HCT116 (cell line): ENCODE results near the gene PLCB2. TPM values are rescaled to one million over a fixed set of nuclear protein-coding genes. Genes with fewer than 3 reads are reported as not detected.

Experiments
- ATAC-seq: fragments of 200-7000 bp; cut with Tn5 transposase; 2 replicates; pipeline ENCODE4 v1.9.1; 2020; ENCODE audit warnings: mild to moderate bottlenecking, moderate library complexity
- BruUV-seq: library from RNA; stranded (reverse); fragments of 400-500 nt; replicated peaks from 2 replicates; lab custom pipeline; 2021; lab: Mats Ljungman, UMichigan
- CTCF ChIA-PET: fragments of 300-600 bp; sonication (Branson Sonifier 250); formaldehyde crosslinking; loops from one replicate; lab custom pipeline; 2021; ENCODE audit warnings: antibody characterized with exemption; lab: Charles Lee
- POLR2A ChIA-PET: fragments of 300-600, 350-600 bp; sonication (Branson Sonifier 250); formaldehyde crosslinking; loops from one replicate; lab custom pipeline; 2021; ENCODE audit warnings: antibody characterized with exemption; lab: Charles Lee
- RAD21 ChIA-PET, 2 experiments: fragments of 300-600 bp; sonication (Branson Sonifier 250); formaldehyde crosslinking; loops; one replicate each; lab custom pipeline; 2023; ENCODE audit warnings: low total read pairs in 2 of 2; ENCODE audit not compliant: uncharacterized antibody in 2 of 2, unreplicated experiment in 2 of 2, low non-redundant PET in 1 of 2; lab: Charles Lee
- DNase-seq: peaks from one replicate; pipeline ENCODE4 v3.0.0-alpha.2; 2010; ENCODE audit warnings: low read depth, low spot score
- H2AFZ ChIP-seq: fragments of 200-600 bp; shearing (Covaris generic), sonication (generic); 2 replicates; pipeline ENCODE4 v1.6.1; 2017; ENCODE audit warnings: low read depth, mixed run types, mixed read lengths, antibody characterized with exemption, low read length; ENCODE audit not compliant: poor library complexity, severe bottlenecking
- H3K27ac ChIP-seq: 2 replicates; pipeline ENCODE4 v1.5.1; 2012; ENCODE audit warnings: low read depth, low read length
- H3K27me3 ChIP-seq: fragments of 200-600 bp; sonication (generic); 2 replicates; pipeline ENCODE4 v1.6.1; 2016; ENCODE audit warnings: mixed run types, low read length, mixed read lengths; ENCODE audit not compliant: insufficient read depth
- H3K36me3 ChIP-seq, 2 experiments: fragments of 200-500 bp in 1 of 2; fragments of 200-600 bp in 1 of 2; sonication (Bioruptor generic) in 1 of 2; sonication (generic) in 1 of 2; 2 replicates each; pipeline versions ENCODE4 v1.5.1 to v1.6.1; 2014 to 2016; ENCODE audit warnings: low read length in 2 of 2, inconsistent platforms in 1 of 2, mixed read lengths in 1 of 2, mixed run types in 1 of 2; ENCODE audit not compliant: insufficient read depth in 2 of 2, control insufficient read depth in 1 of 2
- H3K4me1 ChIP-seq, 2 experiments: fragments of 200-600 bp in 1 of 2; sonication (generic) in 1 of 2; 2 replicates each; pipeline versions ENCODE4 v1.5.1 to v1.6.1; 2012 to 2017; ENCODE audit warnings: low read length in 2 of 2, inconsistent platforms in 1 of 2, mild to moderate bottlenecking in 1 of 2, mixed read lengths in 1 of 2, mixed run types in 1 of 2, moderate library complexity in 1 of 2; ENCODE audit not compliant: insufficient read depth in 2 of 2, control insufficient read depth in 1 of 2
- H3K4me2 ChIP-seq: fragments of 200-600 bp; sonication (generic); 2 replicates; pipeline ENCODE4 v1.6.1; 2017; ENCODE audit warnings: mixed run types, low read length, mixed read lengths
- H3K4me3 ChIP-seq, 2 experiments: fragments of 200-600 bp in 1 of 2; sonication (generic) in 1 of 2; replicated peaks in 1 of 2; 2 replicates each; pipeline ENCODE4 v1.5.1; 2011 to 2016; ENCODE audit warnings: low read length in 2 of 2, control low read depth in 1 of 2, low read depth in 1 of 2, mild to moderate bottlenecking in 1 of 2, mixed read lengths in 1 of 2, mixed run types in 1 of 2
- H3K79me2 ChIP-seq: fragments of 200-600 bp; sonication (generic); 2 replicates; pipeline ENCODE4 v1.6.1; 2017; ENCODE audit warnings: mild to moderate bottlenecking, mixed run types, low read length, moderate library complexity, mixed read lengths; ENCODE audit not compliant: insufficient read depth
- H3K9ac ChIP-seq: fragments of 200-600 bp; sonication (generic); 2 replicates; pipeline ENCODE4 v1.6.1; 2016; ENCODE audit warnings: low read length, mixed read lengths
- H3K9me2 ChIP-seq: fragments of 200-600 bp; sonication (generic), shearing (Covaris generic); 2 replicates; pipeline ENCODE4 v1.6.1; 2017; ENCODE audit warnings: mixed run types, mild to moderate bottlenecking, moderate library complexity; ENCODE audit not compliant: insufficient read depth
- H3K9me3 ChIP-seq, 2 experiments: fragments of 200-500 bp in 1 of 2; fragments of 200-600 bp in 1 of 2; sonication (Bioruptor generic) in 1 of 2; sonication (generic) in 1 of 2; 2 replicates each; pipeline ENCODE4 v1.6.1; 2014 to 2017; ENCODE audit warnings: low read length in 2 of 2, mixed read lengths in 2 of 2, inconsistent platforms in 1 of 2, low read depth in 1 of 2, mild to moderate bottlenecking in 1 of 2, mixed run types in 1 of 2, moderate library complexity in 1 of 2; ENCODE audit not compliant: control insufficient read depth in 1 of 2, insufficient read depth in 1 of 2
- H4K20me1 ChIP-seq: fragments of 200-600 bp; sonication (generic), shearing (Covaris generic); 2 replicates; pipeline ENCODE4 v1.6.1; 2017; ENCODE audit warnings: mixed run types, mild to moderate bottlenecking, moderate library complexity; ENCODE audit not compliant: insufficient read depth
- CBX3 ChIP-seq: IDR thresholded peaks from 2 replicates; pipeline ENCODE4 v1.6.1; 2012; ENCODE audit warnings: low read depth
- CEBPB ChIP-seq: IDR thresholded peaks from 2 replicates; pipeline ENCODE4 v1.6.1; 2012; ENCODE audit warnings: low read depth
- EGR1 ChIP-seq: IDR thresholded peaks from 2 replicates; pipeline ENCODE4 v1.6.1; 2012; ENCODE audit warnings: low read depth
- EZH2 ChIP-seq: fragments of 200-600 bp; sonication (generic); IDR thresholded peaks from 2 replicates; pipeline ENCODE4 v1.6.1; 2017; ENCODE audit warnings: antibody characterized with exemption, mixed run types
- FOSL1 ChIP-seq: IDR thresholded peaks from 2 replicates; pipeline ENCODE4 v1.6.1; 2012; ENCODE audit warnings: low read depth
- JUND ChIP-seq: IDR thresholded peaks from 2 replicates; pipeline ENCODE4 v1.6.1; 2012
- MAX ChIP-seq: IDR thresholded peaks from 2 replicates; pipeline ENCODE4 v1.6.1; 2012
- POLR2A ChIP-seq: IDR thresholded peaks from 2 replicates; pipeline ENCODE4 v1.7.0; 2011; ENCODE audit warnings: borderline replicate concordance; ENCODE audit not compliant: insufficient read depth, insufficient read length; ENCODE audit errors: extremely low read depth
- RAD21 ChIP-seq: IDR thresholded peaks from 2 replicates; pipeline ENCODE4 v1.6.1; 2012; ENCODE audit warnings: low read depth, mild to moderate bottlenecking
- SIN3A ChIP-seq: IDR thresholded peaks from 2 replicates; pipeline ENCODE4 v1.6.1; 2012; ENCODE audit warnings: low read depth
- SRF ChIP-seq: IDR thresholded peaks from 2 replicates; pipeline ENCODE4 v1.6.1; 2012; ENCODE audit warnings: low read depth
- TCF7L2 ChIP-seq: IDR thresholded peaks from 2 replicates; pipeline ENCODE4 v1.7.0; 2011; ENCODE audit warnings: borderline replicate concordance, inconsistent platforms; ENCODE audit not compliant: insufficient read depth, insufficient read length; ENCODE audit errors: extremely low read depth
- YY1 ChIP-seq: IDR thresholded peaks from 2 replicates; pipeline ENCODE4 v1.6.1; 2011; ENCODE audit warnings: low read length, low read depth, moderate library complexity, mild to moderate bottlenecking; ENCODE audit not compliant: insufficient replicate concordance; ENCODE audit errors: extremely low read depth
- ZNF274 ChIP-seq: fragments of 200-500 bp; sonication (Bioruptor generic); IDR thresholded peaks from 2 replicates; pipeline ENCODE4 v1.6.1; 2014; ENCODE audit warnings: mild to moderate bottlenecking, low read depth, low read length, inconsistent platforms
- intact Hi-C: fragments of 100-400 bp; cut with micrococcal nuclease; formaldehyde crosslinking; loops from 2 replicates; pipeline ENCODE4 v1.10.0; 2022
- total RNA-seq: library from RNA; stranded (reverse); gene quantifications from one replicate; pipeline ENCODE4 v1.2.1, GENCODE V29; 2021; ENCODE audit not compliant: unreplicated experiment
- TF ChIP-seq, protein P1 (sequence below): IDR thresholded peaks from 2 replicates; pipeline ENCODE4 v1.6.1; 2012
- TF ChIP-seq, protein P2 (sequence below), 3 experiments: fragments of 200-600 bp in 1 of 3; sonication (generic) in 1 of 3; IDR thresholded peaks in 2 of 3; conservative IDR thresholded peaks in 1 of 3; 2 replicates each; pipeline ENCODE4 v1.5.1; 2012 to 2017; ENCODE audit warnings: low read depth in 2 of 3, low read length in 2 of 3, antibody characterized with exemption in 1 of 3, borderline replicate concordance in 1 of 3, control low read depth in 1 of 3, mild to moderate bottlenecking in 1 of 3, mixed read lengths in 1 of 3, mixed run types in 1 of 3, moderate library complexity in 1 of 3; ENCODE audit not compliant: insufficient read depth in 1 of 3
- TF ChIP-seq, protein P3 (sequence below): IDR thresholded peaks from 2 replicates; pipeline ENCODE4 v1.6.1; 2012; ENCODE audit warnings: low read depth
- TF ChIP-seq, protein P4 (sequence below): IDR thresholded peaks from 2 replicates; pipeline ENCODE4 v1.6.1; 2011; ENCODE audit warnings: mild to moderate bottlenecking, low read length, moderate library complexity; ENCODE audit not compliant: insufficient replicate concordance; ENCODE audit errors: extremely low read depth

The PLCB2 gene
- total RNA-seq, 1 experiment from 2014 or later = 2.8 TPM

- ChIA-PET CTCF (no interaction called here), POLR2A (no interaction called here), RAD21 (no interaction called here)
- TF ChIP-seq EZH2 (no peak), JUND (no peak), FOSL1 (no peak), EGR1 (no peak), SIN3A (no peak), ZNF274 (no peak), MAX (no peak), YY1 (no peak), CBX3 (no peak), TCF7L2 (no peak), SRF (no peak), CEBPB (no peak), RAD21 (no peak), POLR2A (no peak)
- TF ChIP-seq, protein P1, sequence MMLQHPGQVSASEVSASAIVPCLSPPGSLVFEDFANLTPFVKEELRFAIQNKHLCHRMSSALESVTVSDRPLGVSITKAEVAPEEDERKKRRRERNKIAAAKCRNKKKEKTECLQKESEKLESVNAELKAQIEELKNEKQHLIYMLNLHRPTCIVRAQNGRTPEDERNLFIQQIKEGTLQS = no peak
- TF ChIP-seq, protein P2, sequence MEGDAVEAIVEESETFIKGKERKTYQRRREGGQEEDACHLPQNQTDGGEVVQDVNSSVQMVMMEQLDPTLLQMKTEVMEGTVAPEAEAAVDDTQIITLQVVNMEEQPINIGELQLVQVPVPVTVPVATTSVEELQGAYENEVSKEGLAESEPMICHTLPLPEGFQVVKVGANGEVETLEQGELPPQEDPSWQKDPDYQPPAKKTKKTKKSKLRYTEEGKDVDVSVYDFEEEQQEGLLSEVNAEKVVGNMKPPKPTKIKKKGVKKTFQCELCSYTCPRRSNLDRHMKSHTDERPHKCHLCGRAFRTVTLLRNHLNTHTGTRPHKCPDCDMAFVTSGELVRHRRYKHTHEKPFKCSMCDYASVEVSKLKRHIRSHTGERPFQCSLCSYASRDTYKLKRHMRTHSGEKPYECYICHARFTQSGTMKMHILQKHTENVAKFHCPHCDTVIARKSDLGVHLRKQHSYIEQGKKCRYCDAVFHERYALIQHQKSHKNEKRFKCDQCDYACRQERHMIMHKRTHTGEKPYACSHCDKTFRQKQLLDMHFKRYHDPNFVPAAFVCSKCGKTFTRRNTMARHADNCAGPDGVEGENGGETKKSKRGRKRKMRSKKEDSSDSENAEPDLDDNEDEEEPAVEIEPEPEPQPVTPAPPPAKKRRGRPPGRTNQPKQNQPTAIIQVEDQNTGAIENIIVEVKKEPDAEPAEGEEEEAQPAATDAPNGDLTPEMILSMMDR (IDR thresholded peaks at IDR 0.05 in 2 of 3, conservative IDR thresholded peaks at IDR 0.05 in 1 of 3; ENCODE audit: borderline replicate concordance in 1 of 3, insufficient read depth in 1 of 3, low read depth in 2 of 3, low read length in 2 of 3) = no peak
- TF ChIP-seq, protein P3, sequence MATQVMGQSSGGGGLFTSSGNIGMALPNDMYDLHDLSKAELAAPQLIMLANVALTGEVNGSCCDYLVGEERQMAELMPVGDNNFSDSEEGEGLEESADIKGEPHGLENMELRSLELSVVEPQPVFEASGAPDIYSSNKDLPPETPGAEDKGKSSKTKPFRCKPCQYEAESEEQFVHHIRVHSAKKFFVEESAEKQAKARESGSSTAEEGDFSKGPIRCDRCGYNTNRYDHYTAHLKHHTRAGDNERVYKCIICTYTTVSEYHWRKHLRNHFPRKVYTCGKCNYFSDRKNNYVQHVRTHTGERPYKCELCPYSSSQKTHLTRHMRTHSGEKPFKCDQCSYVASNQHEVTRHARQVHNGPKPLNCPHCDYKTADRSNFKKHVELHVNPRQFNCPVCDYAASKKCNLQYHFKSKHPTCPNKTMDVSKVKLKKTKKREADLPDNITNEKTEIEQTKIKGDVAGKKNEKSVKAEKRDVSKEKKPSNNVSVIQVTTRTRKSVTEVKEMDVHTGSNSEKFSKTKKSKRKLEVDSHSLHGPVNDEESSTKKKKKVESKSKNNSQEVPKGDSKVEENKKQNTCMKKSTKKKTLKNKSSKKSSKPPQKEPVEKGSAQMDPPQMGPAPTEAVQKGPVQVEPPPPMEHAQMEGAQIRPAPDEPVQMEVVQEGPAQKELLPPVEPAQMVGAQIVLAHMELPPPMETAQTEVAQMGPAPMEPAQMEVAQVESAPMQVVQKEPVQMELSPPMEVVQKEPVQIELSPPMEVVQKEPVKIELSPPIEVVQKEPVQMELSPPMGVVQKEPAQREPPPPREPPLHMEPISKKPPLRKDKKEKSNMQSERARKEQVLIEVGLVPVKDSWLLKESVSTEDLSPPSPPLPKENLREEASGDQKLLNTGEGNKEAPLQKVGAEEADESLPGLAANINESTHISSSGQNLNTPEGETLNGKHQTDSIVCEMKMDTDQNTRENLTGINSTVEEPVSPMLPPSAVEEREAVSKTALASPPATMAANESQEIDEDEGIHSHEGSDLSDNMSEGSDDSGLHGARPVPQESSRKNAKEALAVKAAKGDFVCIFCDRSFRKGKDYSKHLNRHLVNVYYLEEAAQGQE = no peak
- TF ChIP-seq, protein P4, sequence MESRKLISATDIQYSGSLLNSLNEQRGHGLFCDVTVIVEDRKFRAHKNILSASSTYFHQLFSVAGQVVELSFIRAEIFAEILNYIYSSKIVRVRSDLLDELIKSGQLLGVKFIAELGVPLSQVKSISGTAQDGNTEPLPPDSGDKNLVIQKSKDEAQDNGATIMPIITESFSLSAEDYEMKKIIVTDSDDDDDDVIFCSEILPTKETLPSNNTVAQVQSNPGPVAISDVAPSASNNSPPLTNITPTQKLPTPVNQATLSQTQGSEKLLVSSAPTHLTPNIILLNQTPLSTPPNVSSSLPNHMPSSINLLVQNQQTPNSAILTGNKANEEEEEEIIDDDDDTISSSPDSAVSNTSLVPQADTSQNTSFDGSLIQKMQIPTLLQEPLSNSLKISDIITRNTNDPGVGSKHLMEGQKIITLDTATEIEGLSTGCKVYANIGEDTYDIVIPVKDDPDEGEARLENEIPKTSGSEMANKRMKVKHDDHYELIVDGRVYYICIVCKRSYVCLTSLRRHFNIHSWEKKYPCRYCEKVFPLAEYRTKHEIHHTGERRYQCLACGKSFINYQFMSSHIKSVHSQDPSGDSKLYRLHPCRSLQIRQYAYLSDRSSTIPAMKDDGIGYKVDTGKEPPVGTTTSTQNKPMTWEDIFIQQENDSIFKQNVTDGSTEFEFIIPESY = no peak
- no peak overlapping the region for H2AFZ ChIP-seq
- H3K36me3 ChIP-seq = no peaks in the 10 kb centered on the region
- ATAC-seq (no peak), DNase-seq (no peak)
- H3K79me2 ChIP-seq = no peaks in the 10 kb centered on the region
- no peak overlapping the region for H3K4me2 ChIP-seq
- intact Hi-C loops = loop anchor here (10.0 kb wide), 1 partner anchor 156 kb away; no protein-coding TSS in a partner anchor
- no peak overlapping the region for H3K9ac ChIP-seq
- no peak overlapping the region for H3K27ac ChIP-seq
- no peak overlapping the region for H3K4me3 ChIP-seq
- BruUV-seq = no TSS peak
- no peaks in the 10 kb centered on the region for H4K20me1 ChIP-seq
- H3K4me1 ChIP-seq = peaks cover 0 to 36% of the 10 kb centered on the region in 2 experiments; a peak in 2 of 4 replicates
- H3K27me3 ChIP-seq = no peaks in the 10 kb centered on the region
- H3K9me2 ChIP-seq = no peaks in the 10 kb centered on the region
- no peaks in the 10 kb centered on the region for H3K9me3 ChIP-seq
Measured at GRCh38 chr15:40348474-40348870, 40.7 kb upstream of the PLCB2 start.
